WTC11 (cell line): ENCODE data around the gene ARRDC1. TPM values are rescaled to one million over a fixed set of nuclear protein-coding genes. Genes with fewer than 3 reads are reported as not detected.

Experiments
- ATAC-seq: fragments of 200-7000 bp; cut with Tn5 transposase; 2 replicates; pipeline ENCODE4 v1.10.0; 2021; ENCODE audit warnings: mild to moderate bottlenecking, moderate library complexity
- CTCF ChIA-PET: fragments of 300-600 bp; sonication (Branson Sonifier 250); formaldehyde crosslinking; loops from one replicate; lab custom pipeline; 2021; ENCODE audit warnings: antibody characterized with exemption; lab: Charles Lee
- POLR2A ChIA-PET: fragments of 350-600 bp; sonication (Branson Sonifier 250); formaldehyde crosslinking; loops from one replicate; lab custom pipeline; 2021; ENCODE audit warnings: antibody characterized with exemption; lab: Charles Lee
- DNase-seq: peaks from one replicate; pipeline ENCODE4 v3.0.0; 2021; ENCODE audit warnings: low spot score
- H3K27ac Mint-ChIP-seq: 2 replicates; pipeline ENCODE4 v1.8.0; 2021; ENCODE audit warnings: mixed read lengths
- H3K27me3 Mint-ChIP-seq: 2 replicates; pipeline ENCODE4 v1.8.0; 2021; ENCODE audit warnings: low read depth, mild to moderate bottlenecking, moderate library complexity, mixed read lengths
- H3K36me3 Mint-ChIP-seq: 2 replicates; pipeline ENCODE4 v1.8.0; 2021; ENCODE audit warnings: mixed read lengths
- H3K4me1 Mint-ChIP-seq: 2 replicates; pipeline ENCODE4 v1.8.0; 2022; ENCODE audit warnings: mixed read lengths
- H3K4me3 Mint-ChIP-seq: 2 replicates; pipeline ENCODE4 v1.8.0; 2021; ENCODE audit warnings: mild to moderate bottlenecking, moderate library complexity, mixed read lengths
- H3K9me3 Mint-ChIP-seq: 2 replicates; pipeline ENCODE4 v1.8.0; 2021; ENCODE audit warnings: mixed read lengths
- EMX1 ChIP-seq: fragments of 250-450 bp; sonication (Bioruptor Pico); IDR thresholded peaks from 2 replicates; pipeline ENCODE4 v1.8.0; 2021; ENCODE audit warnings: mild to moderate bottlenecking
- JUN ChIP-seq: sonication (generic); formaldehyde crosslinking; IDR thresholded peaks from 2 replicates; pipeline ENCODE4 v1.8.0; 2023; ENCODE audit warnings: mild to moderate bottlenecking, missing genetic modification reagents
- NR2C2 ChIP-seq: sonication (generic); formaldehyde crosslinking; IDR thresholded peaks from 2 replicates; pipeline ENCODE4 v1.8.0; 2022; ENCODE audit warnings: mild to moderate bottlenecking, missing genetic modification reagents
- RELA ChIP-seq: sonication (generic); formaldehyde crosslinking; IDR thresholded peaks from 2 replicates; pipeline ENCODE4 v1.8.1; 2022; ENCODE audit warnings: missing genetic modification reagents, mild to moderate bottlenecking, borderline replicate concordance
- ZNF423 ChIP-seq: fragments of 250-450 bp; sonication (Bioruptor Pico); IDR thresholded peaks from 2 replicates; pipeline ENCODE4 v2.1.2; 2022; ENCODE audit warnings: mild to moderate bottlenecking, moderate library complexity
- total RNA-seq: library from RNA; stranded (reverse); gene quantifications from 3 replicates; pipeline ENCODE4 v1.2.3, GENCODE V29; 2021
- TF ChIP-seq, protein P1 (sequence below): sonication (generic); formaldehyde crosslinking; IDR thresholded peaks from 2 replicates; pipeline ENCODE4 v1.8.1; 2022; ENCODE audit warnings: missing genetic modification reagents, borderline replicate concordance
- TF ChIP-seq, protein P2 (sequence below): sonication (generic); formaldehyde crosslinking; IDR thresholded peaks from 2 replicates; pipeline ENCODE4 v1.8.1; 2023; ENCODE audit warnings: mild to moderate bottlenecking, missing genetic modification reagents, moderate library complexity
- TF ChIP-seq, protein P3 (sequence below): sonication (generic); formaldehyde crosslinking; IDR thresholded peaks from 2 replicates; pipeline ENCODE4 v1.8.1; 2022; ENCODE audit warnings: mild to moderate bottlenecking, moderate library complexity, missing genetic modification reagents
- TF ChIP-seq, protein P4 (sequence below): sonication (generic); formaldehyde crosslinking; IDR thresholded peaks from 2 replicates; pipeline ENCODE4 v1.8.0; 2022; ENCODE audit warnings: missing genetic modification reagents
- TF ChIP-seq, protein P5 (sequence below): fragments of 250-450 bp; sonication (Bioruptor Pico); IDR thresholded peaks from 2 replicates; pipeline ENCODE4 v1.9.0; 2021; ENCODE audit warnings: mild to moderate bottlenecking
- TF ChIP-seq, protein P6 (sequence below): sonication (generic); formaldehyde crosslinking; IDR thresholded peaks from 2 replicates; pipeline ENCODE4 v1.8.1; 2023; ENCODE audit warnings: mild to moderate bottlenecking, moderate library complexity, missing genetic modification reagents

Gene ARRDC1
- total RNA-seq, 1 experiment from 2014 or later, result 41.3 TPM

DNA sequence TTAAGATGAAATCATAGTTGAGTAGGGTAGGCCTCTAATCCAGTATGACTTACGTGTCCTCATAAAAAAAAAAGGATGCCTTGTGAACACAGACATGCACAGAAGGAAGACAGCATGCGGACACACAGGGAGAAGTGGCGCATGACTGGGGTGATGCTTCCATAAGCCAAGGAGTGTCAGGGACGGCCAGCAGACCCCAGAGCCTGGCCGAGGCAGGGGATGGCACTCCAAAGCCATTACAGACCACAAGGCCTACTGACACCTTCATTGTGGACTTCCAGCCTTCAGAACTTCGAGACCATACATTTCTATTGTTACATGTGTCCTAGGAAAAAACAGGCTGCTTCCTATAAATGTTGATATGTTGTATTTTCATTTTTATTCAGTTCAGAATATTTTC lies 33.2 kb downstream of the ARRDC1 start:
- H3K27ac Mint-ChIP-seq, result peak overlapping the region; percentile 59
- no peak for ATAC-seq
- no peak overlapping the region for H3K4me3 Mint-ChIP-seq
- POLR2A ChIA-PET, result no interaction called here
- no peaks in the 10 kb centered on the region for H3K9me3 Mint-ChIP-seq
- peaks cover 8% of the 10 kb centered on the region for H3K4me1 Mint-ChIP-seq
- no peaks in the 10 kb centered on the region; the same call in 1 of the 2 replicates for H3K27me3 Mint-ChIP-seq
- CTCF ChIA-PET, result no interaction called here
- H3K36me3 Mint-ChIP-seq, result peaks cover 7% of the 10 kb centered on the region
- TF ChIP-seq, protein P1, sequence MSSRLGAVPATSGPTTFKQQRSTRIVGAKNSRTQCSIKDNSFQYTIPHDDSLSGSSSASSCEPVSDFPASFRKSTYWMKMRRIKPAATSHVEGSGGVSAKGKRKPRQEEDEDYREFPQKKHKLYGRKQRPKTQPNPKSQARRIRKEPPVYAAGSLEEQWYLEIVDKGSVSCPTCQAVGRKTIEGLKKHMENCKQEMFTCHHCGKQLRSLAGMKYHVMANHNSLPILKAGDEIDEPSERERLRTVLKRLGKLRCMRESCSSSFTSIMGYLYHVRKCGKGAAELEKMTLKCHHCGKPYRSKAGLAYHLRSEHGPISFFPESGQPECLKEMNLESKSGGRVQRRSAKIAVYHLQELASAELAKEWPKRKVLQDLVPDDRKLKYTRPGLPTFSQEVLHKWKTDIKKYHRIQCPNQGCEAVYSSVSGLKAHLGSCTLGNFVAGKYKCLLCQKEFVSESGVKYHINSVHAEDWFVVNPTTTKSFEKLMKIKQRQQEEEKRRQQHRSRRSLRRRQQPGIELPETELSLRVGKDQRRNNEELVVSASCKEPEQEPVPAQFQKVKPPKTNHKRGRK (CRISPR knock-in tag), result no peak
- DNase-seq, result no peak

DNA sequence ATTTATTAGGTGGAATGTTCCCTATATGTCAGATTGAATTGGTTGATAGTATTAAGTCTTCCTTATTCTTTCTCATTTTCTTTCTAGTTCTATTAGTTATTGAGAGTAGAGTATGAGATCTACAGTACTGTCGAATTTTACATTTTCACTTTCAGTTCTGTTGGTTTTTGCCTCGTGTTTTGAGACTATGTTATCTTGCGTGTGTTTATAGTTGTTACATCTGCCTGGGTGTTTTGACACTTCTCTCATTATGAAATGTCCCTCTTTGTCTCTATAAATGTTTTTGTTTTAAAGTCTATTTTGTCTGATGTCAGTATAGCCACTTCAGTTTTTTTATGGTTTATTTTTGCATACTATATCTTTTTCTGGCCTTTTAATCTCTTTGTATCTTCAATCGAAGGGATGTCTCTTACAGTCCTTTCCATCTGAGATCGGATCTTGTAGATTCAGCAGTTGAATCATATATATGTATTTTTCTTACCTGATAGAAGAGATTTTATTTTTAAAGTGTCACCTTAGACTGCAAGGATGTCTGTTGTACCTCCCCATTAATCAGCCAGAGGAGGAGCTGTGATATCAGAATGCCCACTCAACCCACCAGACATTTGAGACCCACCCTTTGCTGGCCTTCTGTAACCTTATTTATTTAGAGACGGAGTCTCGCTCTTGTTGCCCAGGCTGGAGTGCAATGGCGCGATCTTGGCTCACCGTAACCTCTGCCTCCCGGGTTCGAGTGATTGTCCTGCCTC lies 34.0 kb downstream of the ARRDC1 start:
- H3K9me3 Mint-ChIP-seq, result no peaks in the 10 kb centered on the region
- no peak for ATAC-seq
- POLR2A ChIA-PET, result no interaction called here
- peaks cover 5% of the 10 kb centered on the region for H3K4me1 Mint-ChIP-seq
- no peak overlapping the region for H3K4me3 Mint-ChIP-seq
- TF ChIP-seq RELA (CRISPR knock-in tag) (no peak), JUN (CRISPR knock-in tag) (no peak), NR2C2 (CRISPR knock-in tag) (no peak), ZNF423 (CRISPR knock-in tag) (no peak), EMX1 (no peak)
- TF ChIP-seq, protein P2, sequence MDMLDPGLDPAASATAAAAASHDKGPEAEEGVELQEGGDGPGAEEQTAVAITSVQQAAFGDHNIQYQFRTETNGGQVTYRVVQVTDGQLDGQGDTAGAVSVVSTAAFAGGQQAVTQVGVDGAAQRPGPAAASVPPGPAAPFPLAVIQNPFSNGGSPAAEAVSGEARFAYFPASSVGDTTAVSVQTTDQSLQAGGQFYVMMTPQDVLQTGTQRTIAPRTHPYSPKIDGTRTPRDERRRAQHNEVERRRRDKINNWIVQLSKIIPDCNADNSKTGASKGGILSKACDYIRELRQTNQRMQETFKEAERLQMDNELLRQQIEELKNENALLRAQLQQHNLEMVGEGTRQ (CRISPR knock-in tag), result no peak
- TF ChIP-seq, protein P3, sequence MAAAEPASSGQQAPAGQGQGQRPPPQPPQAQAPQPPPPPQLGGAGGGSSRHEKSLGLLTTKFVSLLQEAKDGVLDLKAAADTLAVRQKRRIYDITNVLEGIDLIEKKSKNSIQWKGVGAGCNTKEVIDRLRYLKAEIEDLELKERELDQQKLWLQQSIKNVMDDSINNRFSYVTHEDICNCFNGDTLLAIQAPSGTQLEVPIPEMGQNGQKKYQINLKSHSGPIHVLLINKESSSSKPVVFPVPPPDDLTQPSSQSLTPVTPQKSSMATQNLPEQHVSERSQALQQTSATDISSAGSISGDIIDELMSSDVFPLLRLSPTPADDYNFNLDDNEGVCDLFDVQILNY (CRISPR knock-in tag), result no peak
- TF ChIP-seq, protein P4, sequence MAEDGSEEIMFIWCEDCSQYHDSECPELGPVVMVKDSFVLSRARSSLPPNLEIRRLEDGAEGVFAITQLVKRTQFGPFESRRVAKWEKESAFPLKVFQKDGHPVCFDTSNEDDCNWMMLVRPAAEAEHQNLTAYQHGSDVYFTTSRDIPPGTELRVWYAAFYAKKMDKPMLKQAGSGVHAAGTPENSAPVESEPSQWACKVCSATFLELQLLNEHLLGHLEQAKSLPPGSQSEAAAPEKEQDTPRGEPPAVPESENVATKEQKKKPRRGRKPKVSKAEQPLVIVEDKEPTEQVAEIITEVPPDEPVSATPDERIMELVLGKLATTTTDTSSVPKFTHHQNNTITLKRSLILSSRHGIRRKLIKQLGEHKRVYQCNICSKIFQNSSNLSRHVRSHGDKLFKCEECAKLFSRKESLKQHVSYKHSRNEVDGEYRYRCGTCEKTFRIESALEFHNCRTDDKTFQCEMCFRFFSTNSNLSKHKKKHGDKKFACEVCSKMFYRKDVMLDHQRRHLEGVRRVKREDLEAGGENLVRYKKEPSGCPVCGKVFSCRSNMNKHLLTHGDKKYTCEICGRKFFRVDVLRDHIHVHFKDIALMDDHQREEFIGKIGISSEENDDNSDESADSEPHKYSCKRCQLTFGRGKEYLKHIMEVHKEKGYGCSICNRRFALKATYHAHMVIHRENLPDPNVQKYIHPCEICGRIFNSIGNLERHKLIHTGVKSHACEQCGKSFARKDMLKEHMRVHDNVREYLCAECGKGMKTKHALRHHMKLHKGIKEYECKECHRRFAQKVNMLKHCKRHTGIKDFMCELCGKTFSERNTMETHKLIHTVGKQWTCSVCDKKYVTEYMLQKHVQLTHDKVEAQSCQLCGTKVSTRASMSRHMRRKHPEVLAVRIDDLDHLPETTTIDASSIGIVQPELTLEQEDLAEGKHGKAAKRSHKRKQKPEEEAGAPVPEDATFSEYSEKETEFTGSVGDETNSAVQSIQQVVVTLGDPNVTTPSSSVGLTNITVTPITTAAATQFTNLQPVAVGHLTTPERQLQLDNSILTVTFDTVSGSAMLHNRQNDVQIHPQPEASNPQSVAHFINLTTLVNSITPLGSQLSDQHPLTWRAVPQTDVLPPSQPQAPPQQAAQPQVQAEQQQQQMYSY, result no peak
- TF ChIP-seq, protein P5, sequence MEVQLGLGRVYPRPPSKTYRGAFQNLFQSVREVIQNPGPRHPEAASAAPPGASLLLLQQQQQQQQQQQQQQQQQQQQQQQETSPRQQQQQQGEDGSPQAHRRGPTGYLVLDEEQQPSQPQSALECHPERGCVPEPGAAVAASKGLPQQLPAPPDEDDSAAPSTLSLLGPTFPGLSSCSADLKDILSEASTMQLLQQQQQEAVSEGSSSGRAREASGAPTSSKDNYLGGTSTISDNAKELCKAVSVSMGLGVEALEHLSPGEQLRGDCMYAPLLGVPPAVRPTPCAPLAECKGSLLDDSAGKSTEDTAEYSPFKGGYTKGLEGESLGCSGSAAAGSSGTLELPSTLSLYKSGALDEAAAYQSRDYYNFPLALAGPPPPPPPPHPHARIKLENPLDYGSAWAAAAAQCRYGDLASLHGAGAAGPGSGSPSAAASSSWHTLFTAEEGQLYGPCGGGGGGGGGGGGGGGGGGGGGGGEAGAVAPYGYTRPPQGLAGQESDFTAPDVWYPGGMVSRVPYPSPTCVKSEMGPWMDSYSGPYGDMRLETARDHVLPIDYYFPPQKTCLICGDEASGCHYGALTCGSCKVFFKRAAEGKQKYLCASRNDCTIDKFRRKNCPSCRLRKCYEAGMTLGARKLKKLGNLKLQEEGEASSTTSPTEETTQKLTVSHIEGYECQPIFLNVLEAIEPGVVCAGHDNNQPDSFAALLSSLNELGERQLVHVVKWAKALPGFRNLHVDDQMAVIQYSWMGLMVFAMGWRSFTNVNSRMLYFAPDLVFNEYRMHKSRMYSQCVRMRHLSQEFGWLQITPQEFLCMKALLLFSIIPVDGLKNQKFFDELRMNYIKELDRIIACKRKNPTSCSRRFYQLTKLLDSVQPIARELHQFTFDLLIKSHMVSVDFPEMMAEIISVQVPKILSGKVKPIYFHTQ, result no peak
- TF ChIP-seq, protein P6, sequence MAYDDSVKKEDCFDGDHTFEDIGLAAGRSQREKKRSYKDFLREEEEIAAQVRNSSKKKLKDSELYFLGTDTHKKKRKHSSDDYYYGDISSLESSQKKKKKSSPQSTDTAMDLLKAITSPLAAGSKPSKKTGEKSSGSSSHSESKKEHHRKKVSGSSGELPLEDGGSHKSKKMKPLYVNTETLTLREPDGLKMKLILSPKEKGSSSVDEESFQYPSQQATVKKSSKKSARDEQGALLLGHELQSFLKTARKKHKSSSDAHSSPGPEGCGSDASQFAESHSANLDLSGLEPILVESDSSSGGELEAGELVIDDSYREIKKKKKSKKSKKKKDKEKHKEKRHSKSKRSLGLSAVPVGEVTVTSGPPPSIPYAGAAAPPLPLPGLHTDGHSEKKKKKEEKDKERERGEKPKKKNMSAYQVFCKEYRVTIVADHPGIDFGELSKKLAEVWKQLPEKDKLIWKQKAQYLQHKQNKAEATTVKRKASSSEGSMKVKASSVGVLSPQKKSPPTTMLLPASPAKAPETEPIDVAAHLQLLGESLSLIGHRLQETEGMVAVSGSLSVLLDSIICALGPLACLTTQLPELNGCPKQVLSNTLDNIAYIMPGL (CRISPR knock-in tag), result no peak
- peaks cover 11% of the 10 kb centered on the region for H3K36me3 Mint-ChIP-seq
- peak overlapping the region; percentile 59; the same call in 1 of the 2 replicates for H3K27ac Mint-ChIP-seq
- H3K27me3 Mint-ChIP-seq, result no peaks in the 10 kb centered on the region; the same call in 1 of the 2 replicates
- CTCF ChIA-PET, result interaction anchor here (1.0 to 3.3 kb wide), 3 partner anchors 20 to 34 kb away, joined by 3 to 11 read pairs (median 3); partner anchors contain the start of gene EHMT1
- no peak for DNase-seq
